Left kidney (tissue), 2 donors: ENCODE measurements around the gene IRAK2. TPM values are rescaled to one million over a fixed set of nuclear protein-coding genes. Genes with fewer than 3 reads are reported as not detected.

Source experiments
- DNase-seq: peaks from one replicate; pipeline ENCODE4 v3.0.0-alpha.2; 2013
- polyA plus RNA-seq: library from polyadenylated mRNA; unstranded; fragments of 120-200 nt; gene quantifications from one replicate; pipeline ENCODE4 v1.2.1, GENCODE V29; 2013; ENCODE audit not compliant: insufficient read length

Gene IRAK2
- polyA plus RNA-seq, 1 donor: 1.00 TPM

GRCh38 chr3:10188804-10189556 lies 24.3 kb downstream of the IRAK2 start:
- no peak for DNase-seq

- DNase-seq: no peak
Measured at GRCh38 chr3:10189557-10190354, 25.0 kb downstream of the IRAK2 start.

- peak; percentile 39 for DNase-seq
Measured at GRCh38 chr3:10192953-10193691, 28.4 kb downstream of the IRAK2 start.

- DNase-seq: no peak
Measured at GRCh38 chr3:10193692-10194327, 29.1 kb downstream of the IRAK2 start.

GRCh38 chr3:10194328-10195071 lies 29.8 kb downstream of the IRAK2 start:
- no peak for DNase-seq

- DNase-seq: no peak
Measured at GRCh38 chr3:10195366-10196089, 30.8 kb downstream of the IRAK2 start.

GRCh38 chr3:10196389-10197052 lies 31.8 kb downstream of the IRAK2 start:
- DNase-seq: no peak

- DNase-seq: no peak
Measured at GRCh38 chr3:10198226-10198625, 33.5 kb downstream of the IRAK2 start.

- DNase-seq: no peak
Measured at GRCh38 chr3:10198761-10199649, 34.3 kb downstream of the IRAK2 start.

- no peak for DNase-seq
Measured at GRCh38 chr3:10204921-10205320, 40.2 kb downstream of the IRAK2 start.

GRCh38 chr3:10205451-10206165 lies 40.9 kb downstream of the IRAK2 start:
- DNase-seq: no peak

GRCh38 chr3:10206166-10206511 lies 41.4 kb downstream of the IRAK2 start:
- no peak for DNase-seq

GRCh38 chr3:10213156-10213792 lies 48.6 kb downstream of the IRAK2 start:
- DNase-seq: no peak

- no peak for DNase-seq
Measured at GRCh38 chr3:10215578-10216368, 51.1 kb downstream of the IRAK2 start.

- DNase-seq: no peak
Measured at GRCh38 chr3:10217359-10217758, 52.6 kb downstream of the IRAK2 start.

GRCh38 chr3:10219737-10220136 lies 55.0 kb downstream of the IRAK2 start:
- no peak for DNase-seq
